Measurements from ENCODE around the gene GPSM3. TPM values are rescaled to one million over a fixed set of nuclear protein-coding genes. Genes with fewer than 3 reads are reported as not detected.
A peak's percentile ranks its signal among the peaks of the same experiment; 100 is the strongest.

Gene GPSM3
- total RNA-seq, 1 donor from 2014 or later, result 0.79 TPM

- TF ChIP-seq CTCF (IDR thresholded peaks at IDR 0.05; ENCODE audit: insufficient read depth, low read length, severe bottlenecking), result peak; percentile 71
- Histone ChIP-seq H3K36me3 (ENCODE audit: control insufficient read depth, insufficient read depth, low read length) (peaks cover 7% of the 10 kb centered on the region), H3K4me3 (ENCODE audit: low read depth, low read length) (peak overlapping the region; percentile 91), H3K27me3 (ENCODE audit: control insufficient read depth, insufficient read depth, low read length) (no peaks in the 10 kb centered on the region)
- DNase-seq (ENCODE audit: low read depth), result peak; percentile 57
- no peak for FAIRE-seq
Observed at GRCh38 chr6:32154514-32155161, 37.8 kb downstream of the GPSM3 start.

- peaks cover 7% of the 10 kb centered on the region for H3K36me3 ChIP-seq (ENCODE audit: control insufficient read depth, insufficient read depth, low read length)
- peak; percentile 39 for TF ChIP-seq CTCF (IDR thresholded peaks at IDR 0.05; ENCODE audit: insufficient read depth, low read length, severe bottlenecking)
- peak within 1 kb of the TSS; percentile 91 for H3K4me3 ChIP-seq (ENCODE audit: low read depth, low read length)
- DNase-seq (ENCODE audit: low read depth) (peak; percentile 75), FAIRE-seq (no peak)
- no peaks in the 10 kb centered on the region for H3K27me3 ChIP-seq (ENCODE audit: control insufficient read depth, insufficient read depth, low read length)
Observed at GRCh38 chr6:32153564-32154513, 38.6 kb downstream of the GPSM3 start, which contains the start of gene PPT2. TSS of gene PPT2 (plus strand) at chr6:32154141. CDS start at chr6:32154595, 454 bp downstream.

- no peak for FAIRE-seq
- no peak for TF ChIP-seq CTCF (IDR thresholded peaks at IDR 0.05; ENCODE audit: insufficient read depth, low read length, severe bottlenecking)
- DNase-seq (ENCODE audit: low read depth), result peak; percentile 47
Observed at GRCh38 chr6:32152769-32153563, 39.5 kb downstream of the GPSM3 start.

GRCh38 chr6:32151863-32152768 is 40.3 kb downstream of the GPSM3 start, which contains the start of gene PRRT1:
TSS of gene PRRT1 (minus strand) at chr6:32151939. CDS start at chr6:32151827, 112 bp downstream.
- Histone ChIP-seq H3K27me3 (ENCODE audit: control insufficient read depth, insufficient read depth, low read length) (no peaks in the 10 kb centered on the region), H3K4me3 (ENCODE audit: low read depth, low read length) (peak within 1 kb of the TSS; percentile 91), H3K36me3 (ENCODE audit: control insufficient read depth, insufficient read depth, low read length) (peaks cover 3% of the 10 kb centered on the region)
- DNase-seq (ENCODE audit: low read depth) (no peak), FAIRE-seq (no peak)
- TF ChIP-seq CTCF (IDR thresholded peaks at IDR 0.05; ENCODE audit: insufficient read depth, low read length, severe bottlenecking), result no peak

More at GRCh38 chr6:32152769-32153563, 39.5 kb downstream of the GPSM3 start:
- Histone ChIP-seq H3K36me3 (ENCODE audit: control insufficient read depth, insufficient read depth, low read length) (peaks cover 6% of the 10 kb centered on the region), H3K4me3 (ENCODE audit: low read depth, low read length) (peak overlapping the region; percentile 91), H3K27me3 (ENCODE audit: control insufficient read depth, insufficient read depth, low read length) (no peaks in the 10 kb centered on the region)
